H1 (cell line): ENCODE results near the gene ADPRH. TPM values are rescaled to one million over a fixed set of nuclear protein-coding genes. Genes with fewer than 3 reads are reported as not detected.

Experiments
- CTCF ChIA-PET: fragments of 300-600 bp; sonication (Branson Sonifier 250); formaldehyde crosslinking; loops from one replicate; lab custom pipeline; 2021; ENCODE audit not compliant: partially characterized antibody; lab: Charles Lee
- POLR2A ChIA-PET: fragments of 300-600 bp; sonication (Branson Sonifier 250); formaldehyde crosslinking; loops from one replicate; lab custom pipeline; 2021; ENCODE audit warnings: inconsistent platforms; ENCODE audit not compliant: partially characterized antibody; lab: Charles Lee
- DNase-seq, 2 experiments: peaks; one replicate each; pipeline versions ENCODE4 v3.0.0 to v3.0.0-alpha.2; 2010 to 2022; ENCODE audit warnings: low spot score in 2 of 2, low read depth in 1 of 2, mixed read lengths in 1 of 2
- FAIRE-seq: peaks from 2 replicates; lab custom pipeline; 2011; peaks lifted over from hg19 to GRCh38; lab: Jason Lieb, UNC
- H2AFZ ChIP-seq: 2 replicates; pipeline ENCODE4 v1.8.1; 2012; ENCODE audit warnings: low read length, inconsistent platforms
- H2AK5ac ChIP-seq: 2 replicates; pipeline ENCODE4 v1.6.1; 2013; ENCODE audit warnings: low read depth, low read length
- H2BK120ac ChIP-seq: replicated peaks from 2 replicates; pipeline ENCODE3; 2013; ENCODE audit warnings: low read depth, low read length, inconsistent platforms
- H2BK12ac ChIP-seq: 2 replicates; pipeline ENCODE4 v1.6.1; 2013; ENCODE audit warnings: low read depth, low read length
- H2BK15ac ChIP-seq: 2 replicates; pipeline ENCODE4 v1.6.1; 2013; ENCODE audit warnings: low read length
- H2BK20ac ChIP-seq: 2 replicates; pipeline ENCODE4 v1.6.1; 2013; ENCODE audit warnings: low read length
- H2BK5ac ChIP-seq: 2 replicates; pipeline ENCODE4 v1.6.1; 2013; ENCODE audit warnings: low read depth, low read length
- H3K14ac ChIP-seq: 2 replicates; pipeline ENCODE4 v1.6.1; 2013; ENCODE audit warnings: inconsistent platforms; ENCODE audit not compliant: insufficient read length
- H3K18ac ChIP-seq: 2 replicates; pipeline ENCODE4 v1.6.1; 2013; ENCODE audit warnings: low read length; ENCODE audit errors: extremely low read depth
- H3K23ac ChIP-seq: 2 replicates; pipeline ENCODE4 v1.6.1; 2013; ENCODE audit warnings: inconsistent platforms; ENCODE audit not compliant: insufficient read length
- H3K23me2 ChIP-seq: 2 replicates; pipeline ENCODE4 v1.6.1; 2013; ENCODE audit warnings: low read depth, low read length
- H3K27ac ChIP-seq: 2 replicates; pipeline ENCODE4 v1.6.1; 2011; ENCODE audit warnings: low read depth, low read length, inconsistent platforms
- H3K27me3 ChIP-seq, 4 experiments: replicated peaks in 1 of 4; 1 replicate in 1 of 4; 2 replicates in 3 of 4; pipeline versions ENCODE4 v1.6.1 to v1.8.1; 2011 to 2013; ENCODE audit warnings: low read length in 3 of 4, mild to moderate bottlenecking in 3 of 4, inconsistent platforms in 2 of 4, mixed read lengths in 2 of 4, moderate library complexity in 1 of 4; ENCODE audit not compliant: control insufficient read depth in 3 of 4, insufficient read depth in 3 of 4; ENCODE audit errors: extremely low read depth in 1 of 4
- H3K36me3 ChIP-seq, 4 experiments: 2 replicates each; pipeline versions ENCODE4 v1.6.1 to v1.8.1; 2011 to 2013; ENCODE audit warnings: mild to moderate bottlenecking in 4 of 4, low read length in 3 of 4, moderate library complexity in 2 of 4, control low read depth in 1 of 4, inconsistent platforms in 1 of 4; ENCODE audit not compliant: insufficient read depth in 4 of 4, control insufficient read depth in 2 of 4
- H3K4ac ChIP-seq: replicated peaks from 2 replicates; pipeline ENCODE3; 2013; ENCODE audit warnings: low read length, low read depth, mixed read lengths, inconsistent platforms; ENCODE audit not compliant: insufficient read length
- H3K4me1 ChIP-seq, 4 experiments: replicated peaks in 1 of 4; 1 replicate in 1 of 4; 2 replicates in 3 of 4; pipeline versions ENCODE4 v1.6.1 to v1.8.1; 2011 to 2013; ENCODE audit warnings: low read length in 3 of 4, inconsistent platforms in 2 of 4, mixed read lengths in 1 of 4; ENCODE audit not compliant: insufficient read depth in 4 of 4, control insufficient read depth in 3 of 4
- H3K4me2 ChIP-seq, 2 experiments: 2 replicates each; pipeline versions ENCODE4 v1.6.1 to v1.8.1; 2011 to 2013; ENCODE audit warnings: low read depth in 2 of 2, low read length in 2 of 2, control low read depth in 1 of 2, inconsistent platforms in 1 of 2, mild to moderate bottlenecking in 1 of 2; ENCODE audit not compliant: insufficient read depth in 1 of 2
- H3K4me3 ChIP-seq, 4 experiments: fragments of 200-600, 300-600 bp in 1 of 4; sonication (generic), shearing (Covaris generic), sonication (Bioruptor Twin) in 1 of 4; 2 replicates each; pipeline versions ENCODE4 v1.5.1 to v1.8.1; 2011 to 2016; ENCODE audit warnings: low read length in 4 of 4, low read depth in 3 of 4, control low read depth in 2 of 4, inconsistent platforms in 2 of 4, mild to moderate bottlenecking in 2 of 4, mixed read lengths in 1 of 4, moderate library complexity in 1 of 4; ENCODE audit not compliant: insufficient read depth in 2 of 4; ENCODE audit errors: extremely low read depth in 1 of 4
- H3K56ac ChIP-seq: replicated peaks from 2 replicates; pipeline ENCODE3; 2013; ENCODE audit warnings: low read depth, mild to moderate bottlenecking, mixed read lengths, low read length, inconsistent platforms; ENCODE audit not compliant: insufficient read length
- H3K79me1 ChIP-seq: 2 replicates; pipeline ENCODE4 v1.6.1; 2013; ENCODE audit warnings: low read depth, low read length, control low read depth
- H3K79me2 ChIP-seq, 2 experiments: 2 replicates each; pipeline versions ENCODE4 v1.6.1 to v1.8.1; 2012 to 2013; ENCODE audit warnings: low read length in 2 of 2, mild to moderate bottlenecking in 2 of 2, inconsistent platforms in 1 of 2; ENCODE audit not compliant: insufficient read depth in 2 of 2, control insufficient read depth in 1 of 2
- H3K9ac ChIP-seq, 4 experiments: replicated peaks in 1 of 4; 1 replicate in 1 of 4; 2 replicates in 3 of 4; pipeline versions ENCODE4 v1.6.1 to v1.8.1; 2011 to 2013; ENCODE audit warnings: low read depth in 3 of 4, low read length in 3 of 4, control low read depth in 2 of 4, mild to moderate bottlenecking in 2 of 4, moderate library complexity in 2 of 4, inconsistent platforms in 1 of 4; ENCODE audit errors: extremely low read depth in 1 of 4
- H3K9me3 ChIP-seq, 2 experiments: 2 replicates each; pipeline versions ENCODE4 v1.6.1 to v1.8.1; 2012 to 2013; ENCODE audit warnings: mild to moderate bottlenecking in 2 of 2, moderate library complexity in 2 of 2, control low read depth in 1 of 2, inconsistent platforms in 1 of 2, low read depth in 1 of 2, low read length in 1 of 2, mixed read lengths in 1 of 2; ENCODE audit not compliant: insufficient read depth in 2 of 2
- H4K20me1 ChIP-seq, 2 experiments: replicated peaks in 1 of 2; 2 replicates each; pipeline versions ENCODE3 to v1.8.1; 2011 to 2013; ENCODE audit warnings: inconsistent platforms in 2 of 2, low read length in 2 of 2, mild to moderate bottlenecking in 1 of 2; ENCODE audit not compliant: insufficient read depth in 2 of 2, control insufficient read depth in 1 of 2
- H4K5ac ChIP-seq: 2 replicates; pipeline ENCODE4 v1.6.1; 2013; ENCODE audit warnings: low read length, low read depth, mixed read lengths, inconsistent platforms; ENCODE audit not compliant: insufficient read length
- H4K8ac ChIP-seq: 2 replicates; pipeline ENCODE4 v1.8.0; 2013; ENCODE audit warnings: mild to moderate bottlenecking, moderate library complexity, low read length, inconsistent platforms; ENCODE audit not compliant: insufficient read depth; ENCODE audit errors: extremely low read depth
- H4K91ac ChIP-seq: replicated peaks from 2 replicates; pipeline ENCODE3; 2013; ENCODE audit warnings: low read length, mixed read lengths, inconsistent platforms; ENCODE audit not compliant: insufficient read length
- CTCF ChIP-seq, 3 experiments: IDR thresholded peaks; 1 replicate in 2 of 3; 2 replicates in 1 of 3; pipeline versions ENCODE4 v1.5.1 to v1.6.1; 2011; ENCODE audit warnings: low read length in 3 of 3, mild to moderate bottlenecking in 3 of 3, inconsistent platforms in 2 of 3, low read depth in 1 of 3, moderate library complexity in 1 of 3; ENCODE audit not compliant: insufficient read depth in 1 of 3; ENCODE audit errors: control extremely low read depth in 1 of 3
- PHF8 ChIP-seq: fragments of 200-600 bp; sonication (generic); conservative IDR thresholded peaks from 2 replicates; pipeline ENCODE4 v1.7.1; 2012; ENCODE audit warnings: low read depth, mild to moderate bottlenecking, inconsistent platforms, low read length, moderate library complexity
- RAD21 ChIP-seq, 2 experiments: IDR thresholded peaks in 1 of 2; conservative IDR thresholded peaks in 1 of 2; 2 replicates each; pipeline ENCODE4 v1.6.1; 2011; ENCODE audit warnings: low read depth in 2 of 2, low read length in 2 of 2, improper control_type of control experiment in 1 of 2, inconsistent platforms in 1 of 2, mild to moderate bottlenecking in 1 of 2, moderate library complexity in 1 of 2
- WGBS, 2 experiments: shearing (Covaris generic) in 1 of 2; methylation state at CpG; one replicate each; pipeline versions ENCODE4 v1.1.6 to v1.1.7; 2013 to 2015; ENCODE audit warnings: low lambda C conversion rate in 2 of 2, mixed read lengths in 2 of 2, inconsistent platforms in 1 of 2, low coverage in 1 of 2, missing lambda C conversion rate in 1 of 2; ENCODE audit not compliant: insufficient replicate concordance in 2 of 2, insufficient coverage in 1 of 2, insufficient read length in 1 of 2; ENCODE audit errors: extremely low coverage in 1 of 2, missing lambda C conversion rate in 1 of 2; 5-methylcytosine and 5-hydroxymethylcytosine counted together
- polyA plus RNA-seq, 7 experiments: library from polyadenylated mRNA; depleted of rRNA in 3 of 7; stranded (reverse) in 5 of 7; unstranded in 2 of 7; fragments of >200 nt in 5 of 7; fragments of 200-250 nt in 2 of 7; gene quantifications; 1 replicate in 5 of 7; 2 replicates in 1 of 7; 4 replicates in 1 of 7; pipeline versions ENCODE4 v1.2.1 to v1.2.3, GENCODE V29; 2011 to 2013; ENCODE audit warnings: missing spikeins in 2 of 7, mixed read lengths in 2 of 7
- total RNA-seq: library from RNA; stranded (reverse); fragmentation: NEBNext Ultra II Directional; extraction: Animal tissue kit (Norgen Biotek cat#: 25700); gene quantifications from 2 replicates; pipeline ENCODE4 v1.2.1, GENCODE V29; 2021

Gene ADPRH
- total and polyA plus RNA-seq, 2 of the 8 experiments (the other 6 are each of a cell fraction or from before 2014, with no cell fraction given): 2.6 to 4.2 TPM

DNA sequence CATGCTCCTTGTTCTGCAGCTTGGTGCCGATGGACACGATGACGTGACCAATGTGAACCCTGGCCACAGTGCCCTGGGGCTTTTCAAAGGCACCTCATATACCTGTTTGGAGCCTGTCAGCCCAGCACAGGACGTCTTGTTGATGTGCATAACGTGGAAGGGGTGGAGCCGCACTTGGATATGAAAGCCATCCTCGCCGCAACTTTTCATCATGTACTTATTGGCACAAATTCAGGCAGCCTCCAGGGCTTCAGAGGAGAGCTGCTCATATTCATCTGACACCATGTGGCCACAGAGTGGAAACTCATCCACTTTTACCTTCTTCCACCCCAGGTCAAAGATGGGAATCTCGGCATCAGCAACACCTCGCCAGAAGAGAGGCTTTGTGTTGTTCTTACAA is 56.4 kb downstream of the ADPRH start:
- POLR2A ChIA-PET: no interaction called here
- Histone ChIP-seq H2AFZ (no peak overlapping the region), H3K4me3 (no peak overlapping the region), H3K4ac (no peak overlapping the region)
- WGBS, 2 experiments: 92% methylated on average over 10 of the region's 10 CpGs; no CpG with 5 or more reads in 1 of the 2 experiments
- no peak for FAIRE-seq
- TF ChIP-seq RAD21 (IDR thresholded peaks at IDR 0.05 in 1 of 2, conservative IDR thresholded peaks at IDR 0.05 in 1 of 2; ENCODE audit: low read depth in 2 of 2, low read length in 2 of 2): peak; percentile 15 to 24; a peak in 3 of 4 replicates
- peak in 1 of 3 experiments; percentile 14; a peak in 2 of 4 replicates for TF ChIP-seq CTCF (IDR thresholded peaks at IDR 0.05; ENCODE audit: control extremely low read depth in 1 of 3, insufficient read depth in 1 of 3, low read depth in 1 of 3, low read length in 3 of 3)
- TF ChIP-seq PHF8: no peak
- TF ChIP-seq, all 59 proteins: peak for 2
- Histone ChIP-seq H2BK5ac (no peak overlapping the region), H4K20me1 (no peaks in the 10 kb centered on the region), H3K56ac (no peak overlapping the region), H3K23me2 (no peaks in the 10 kb centered on the region), H3K18ac (no peak overlapping the region), H3K36me3 (no peaks in the 10 kb centered on the region), H3K79me1 (no peaks in the 10 kb centered on the region), H2BK15ac (no peak overlapping the region), H2AK5ac (no peak overlapping the region), H3K14ac (no peak overlapping the region), H3K9me3 (no peaks in the 10 kb centered on the region), H3K79me2 (no peaks in the 10 kb centered on the region), H2BK120ac (no peak overlapping the region), H4K91ac (no peak overlapping the region), H2BK20ac (no peak overlapping the region), H4K5ac (no peak overlapping the region), H3K27ac (no peak overlapping the region), H3K23ac (no peak overlapping the region), H3K4me2 (no peak overlapping the region), H3K4me1 (no peaks in the 10 kb centered on the region), H3K9ac (no peak overlapping the region), H3K27me3 (no peaks in the 10 kb centered on the region), H4K8ac (no peak overlapping the region), H2BK12ac (no peak overlapping the region)
- no peak for DNase-seq
- CTCF ChIA-PET: interaction anchor here (0.9 to 2.7 kb wide), 4 partner anchors 11 to 35 kb away, joined by 3 to 9 read pairs (median 6); no protein-coding TSS in a partner anchor
